ENCODE data around the gene MYH11.

GRCh38 chr16:15736529-15736928 is 120.3 kb downstream of the MYH11 start:
- TF ChIP-seq CTCF (IDR thresholded peaks at IDR 0.05) (no peak), POLR2A (IDR thresholded peaks at IDR 0.05) (no peak)

Data from esophagus squamous epithelium (tissue), 4 donors.